H1 (cell line): ENCODE results near the gene ANKFN1. TPM values are rescaled to one million over a fixed set of nuclear protein-coding genes. Genes with fewer than 3 reads are reported as not detected.

Experiments used
- CTCF ChIA-PET: fragments of 300-600 bp; sonication (Branson Sonifier 250); formaldehyde crosslinking; loops from one replicate; lab custom pipeline; 2021; ENCODE audit not compliant: partially characterized antibody; lab: Charles Lee
- POLR2A ChIA-PET: fragments of 300-600 bp; sonication (Branson Sonifier 250); formaldehyde crosslinking; loops from one replicate; lab custom pipeline; 2021; ENCODE audit warnings: inconsistent platforms; ENCODE audit not compliant: partially characterized antibody; lab: Charles Lee
- DNase-seq, 2 experiments: peaks; one replicate each; pipeline versions ENCODE4 v3.0.0 to v3.0.0-alpha.2; 2010 to 2022; ENCODE audit warnings: low spot score in 2 of 2, low read depth in 1 of 2, mixed read lengths in 1 of 2
- FAIRE-seq: peaks from 2 replicates; lab custom pipeline; 2011; peaks lifted over from hg19 to GRCh38; lab: Jason Lieb, UNC
- H2AFZ ChIP-seq: 2 replicates; pipeline ENCODE4 v1.8.1; 2012; ENCODE audit warnings: low read length, inconsistent platforms
- H2AK5ac ChIP-seq: 2 replicates; pipeline ENCODE4 v1.6.1; 2013; ENCODE audit warnings: low read depth, low read length
- H2BK120ac ChIP-seq: replicated peaks from 2 replicates; pipeline ENCODE3; 2013; ENCODE audit warnings: low read depth, low read length, inconsistent platforms
- H2BK12ac ChIP-seq: 2 replicates; pipeline ENCODE4 v1.6.1; 2013; ENCODE audit warnings: low read depth, low read length
- H2BK15ac ChIP-seq: 2 replicates; pipeline ENCODE4 v1.6.1; 2013; ENCODE audit warnings: low read length
- H2BK20ac ChIP-seq: 2 replicates; pipeline ENCODE4 v1.6.1; 2013; ENCODE audit warnings: low read length
- H2BK5ac ChIP-seq: 2 replicates; pipeline ENCODE4 v1.6.1; 2013; ENCODE audit warnings: low read depth, low read length
- H3K14ac ChIP-seq: 2 replicates; pipeline ENCODE4 v1.6.1; 2013; ENCODE audit warnings: inconsistent platforms; ENCODE audit not compliant: insufficient read length
- H3K18ac ChIP-seq: 2 replicates; pipeline ENCODE4 v1.6.1; 2013; ENCODE audit warnings: low read length; ENCODE audit errors: extremely low read depth
- H3K23ac ChIP-seq: 2 replicates; pipeline ENCODE4 v1.6.1; 2013; ENCODE audit warnings: inconsistent platforms; ENCODE audit not compliant: insufficient read length
- H3K23me2 ChIP-seq: 2 replicates; pipeline ENCODE4 v1.6.1; 2013; ENCODE audit warnings: low read depth, low read length
- H3K27ac ChIP-seq: 2 replicates; pipeline ENCODE4 v1.6.1; 2011; ENCODE audit warnings: low read depth, low read length, inconsistent platforms
- H3K27me3 ChIP-seq, 4 experiments: replicated peaks in 1 of 4; 1 replicate in 1 of 4; 2 replicates in 3 of 4; pipeline versions ENCODE4 v1.6.1 to v1.8.1; 2011 to 2013; ENCODE audit warnings: low read length in 3 of 4, mild to moderate bottlenecking in 3 of 4, inconsistent platforms in 2 of 4, mixed read lengths in 2 of 4, moderate library complexity in 1 of 4; ENCODE audit not compliant: control insufficient read depth in 3 of 4, insufficient read depth in 3 of 4; ENCODE audit errors: extremely low read depth in 1 of 4
- H3K36me3 ChIP-seq, 4 experiments: 2 replicates each; pipeline versions ENCODE4 v1.6.1 to v1.8.1; 2011 to 2013; ENCODE audit warnings: mild to moderate bottlenecking in 4 of 4, low read length in 3 of 4, moderate library complexity in 2 of 4, control low read depth in 1 of 4, inconsistent platforms in 1 of 4; ENCODE audit not compliant: insufficient read depth in 4 of 4, control insufficient read depth in 2 of 4
- H3K4ac ChIP-seq: replicated peaks from 2 replicates; pipeline ENCODE3; 2013; ENCODE audit warnings: low read length, low read depth, mixed read lengths, inconsistent platforms; ENCODE audit not compliant: insufficient read length
- H3K4me1 ChIP-seq, 4 experiments: replicated peaks in 1 of 4; 1 replicate in 1 of 4; 2 replicates in 3 of 4; pipeline versions ENCODE4 v1.6.1 to v1.8.1; 2011 to 2013; ENCODE audit warnings: low read length in 3 of 4, inconsistent platforms in 2 of 4, mixed read lengths in 1 of 4; ENCODE audit not compliant: insufficient read depth in 4 of 4, control insufficient read depth in 3 of 4
- H3K4me2 ChIP-seq, 2 experiments: 2 replicates each; pipeline versions ENCODE4 v1.6.1 to v1.8.1; 2011 to 2013; ENCODE audit warnings: low read depth in 2 of 2, low read length in 2 of 2, control low read depth in 1 of 2, inconsistent platforms in 1 of 2, mild to moderate bottlenecking in 1 of 2; ENCODE audit not compliant: insufficient read depth in 1 of 2
- H3K4me3 ChIP-seq, 4 experiments: fragments of 200-600, 300-600 bp in 1 of 4; sonication (generic), shearing (Covaris generic), sonication (Bioruptor Twin) in 1 of 4; 2 replicates each; pipeline versions ENCODE4 v1.5.1 to v1.8.1; 2011 to 2016; ENCODE audit warnings: low read length in 4 of 4, low read depth in 3 of 4, control low read depth in 2 of 4, inconsistent platforms in 2 of 4, mild to moderate bottlenecking in 2 of 4, mixed read lengths in 1 of 4, moderate library complexity in 1 of 4; ENCODE audit not compliant: insufficient read depth in 2 of 4; ENCODE audit errors: extremely low read depth in 1 of 4
- H3K56ac ChIP-seq: replicated peaks from 2 replicates; pipeline ENCODE3; 2013; ENCODE audit warnings: low read depth, mild to moderate bottlenecking, mixed read lengths, low read length, inconsistent platforms; ENCODE audit not compliant: insufficient read length
- H3K79me1 ChIP-seq: 2 replicates; pipeline ENCODE4 v1.6.1; 2013; ENCODE audit warnings: low read depth, low read length, control low read depth
- H3K79me2 ChIP-seq, 2 experiments: 2 replicates each; pipeline versions ENCODE4 v1.6.1 to v1.8.1; 2012 to 2013; ENCODE audit warnings: low read length in 2 of 2, mild to moderate bottlenecking in 2 of 2, inconsistent platforms in 1 of 2; ENCODE audit not compliant: insufficient read depth in 2 of 2, control insufficient read depth in 1 of 2
- H3K9ac ChIP-seq, 4 experiments: replicated peaks in 1 of 4; 1 replicate in 1 of 4; 2 replicates in 3 of 4; pipeline versions ENCODE4 v1.6.1 to v1.8.1; 2011 to 2013; ENCODE audit warnings: low read depth in 3 of 4, low read length in 3 of 4, control low read depth in 2 of 4, mild to moderate bottlenecking in 2 of 4, moderate library complexity in 2 of 4, inconsistent platforms in 1 of 4; ENCODE audit errors: extremely low read depth in 1 of 4
- H3K9me3 ChIP-seq, 2 experiments: 2 replicates each; pipeline versions ENCODE4 v1.6.1 to v1.8.1; 2012 to 2013; ENCODE audit warnings: mild to moderate bottlenecking in 2 of 2, moderate library complexity in 2 of 2, control low read depth in 1 of 2, inconsistent platforms in 1 of 2, low read depth in 1 of 2, low read length in 1 of 2, mixed read lengths in 1 of 2; ENCODE audit not compliant: insufficient read depth in 2 of 2
- H4K20me1 ChIP-seq, 2 experiments: replicated peaks in 1 of 2; 2 replicates each; pipeline versions ENCODE3 to v1.8.1; 2011 to 2013; ENCODE audit warnings: inconsistent platforms in 2 of 2, low read length in 2 of 2, mild to moderate bottlenecking in 1 of 2; ENCODE audit not compliant: insufficient read depth in 2 of 2, control insufficient read depth in 1 of 2
- H4K5ac ChIP-seq: 2 replicates; pipeline ENCODE4 v1.6.1; 2013; ENCODE audit warnings: low read length, low read depth, mixed read lengths, inconsistent platforms; ENCODE audit not compliant: insufficient read length
- H4K8ac ChIP-seq: 2 replicates; pipeline ENCODE4 v1.8.0; 2013; ENCODE audit warnings: mild to moderate bottlenecking, moderate library complexity, low read length, inconsistent platforms; ENCODE audit not compliant: insufficient read depth; ENCODE audit errors: extremely low read depth
- H4K91ac ChIP-seq: replicated peaks from 2 replicates; pipeline ENCODE3; 2013; ENCODE audit warnings: low read length, mixed read lengths, inconsistent platforms; ENCODE audit not compliant: insufficient read length
- BACH1 ChIP-seq: IDR thresholded peaks from 2 replicates; pipeline ENCODE4 v1.6.1; 2012; ENCODE audit warnings: low read length, improper control_type of control experiment
- CREB1 ChIP-seq: IDR thresholded peaks from 2 replicates; pipeline ENCODE4 v1.6.1; 2012; ENCODE audit warnings: inconsistent platforms
- E2F6 ChIP-seq: IDR thresholded peaks from 2 replicates; pipeline ENCODE4 v1.6.1; 2012; ENCODE audit warnings: inconsistent platforms
- EGR1 ChIP-seq: IDR thresholded peaks from 2 replicates; pipeline ENCODE4 v1.6.1; 2011; ENCODE audit warnings: low read depth, low read length, borderline replicate concordance
- EP300 ChIP-seq, 2 experiments: IDR thresholded peaks; 1 replicate in 1 of 2; 2 replicates in 1 of 2; pipeline ENCODE4 v1.6.1; 2011 to 2012; ENCODE audit warnings: low read depth in 2 of 2, low read length in 2 of 2, mild to moderate bottlenecking in 2 of 2, borderline replicate concordance in 1 of 2, inconsistent platforms in 1 of 2, moderate library complexity in 1 of 2
- EZH2 ChIP-seq: fragments of 200-600 bp; sonication (generic); IDR thresholded peaks from 2 replicates; pipeline ENCODE4 v1.7.1; 2012; ENCODE audit warnings: low read depth, mild to moderate bottlenecking, moderate library complexity, low read length, inconsistent platforms; ENCODE audit not compliant: severe bottlenecking
- HDAC2 ChIP-seq, 2 experiments: fragments of 300-600 bp in 1 of 2; sonication (generic) in 1 of 2; IDR thresholded peaks; 2 replicates each; pipeline ENCODE4 v1.6.1; 2011 to 2012; ENCODE audit warnings: low read depth in 2 of 2, low read length in 2 of 2, mild to moderate bottlenecking in 2 of 2, moderate library complexity in 2 of 2, borderline replicate concordance in 1 of 2, inconsistent platforms in 1 of 2
- POLR2AphosphoS5 ChIP-seq: IDR thresholded peaks from 2 replicates; pipeline ENCODE4 v1.6.1; 2011; ENCODE audit warnings: low read depth, low read length
- RXRA ChIP-seq: IDR thresholded peaks from 2 replicates; pipeline ENCODE4 v1.6.1; 2011; ENCODE audit warnings: low read depth, mild to moderate bottlenecking, low read length, moderate library complexity; ENCODE audit not compliant: insufficient read depth
- SP4 ChIP-seq: IDR thresholded peaks from 2 replicates; pipeline ENCODE4 v1.6.1; 2012; ENCODE audit warnings: low read length, inconsistent platforms
- whole genome bisulfite sequencing, 2 experiments: shearing (Covaris generic) in 1 of 2; methylation state at CpG; one replicate each; pipeline versions ENCODE4 v1.1.6 to v1.1.7; 2013 to 2015; ENCODE audit warnings: low lambda C conversion rate in 2 of 2, mixed read lengths in 2 of 2, inconsistent platforms in 1 of 2, low coverage in 1 of 2, missing lambda C conversion rate in 1 of 2; ENCODE audit not compliant: insufficient replicate concordance in 2 of 2, insufficient coverage in 1 of 2, insufficient read length in 1 of 2; ENCODE audit errors: extremely low coverage in 1 of 2, missing lambda C conversion rate in 1 of 2; 5-methylcytosine and 5-hydroxymethylcytosine counted together
- polyA plus RNA-seq, 7 experiments: library from polyadenylated mRNA; depleted of rRNA in 3 of 7; stranded (reverse) in 5 of 7; unstranded in 2 of 7; fragments of >200 nt in 5 of 7; fragments of 200-250 nt in 2 of 7; gene quantifications; 1 replicate in 5 of 7; 2 replicates in 1 of 7; 4 replicates in 1 of 7; pipeline versions ENCODE4 v1.2.1 to v1.2.3, GENCODE V29; 2011 to 2013; ENCODE audit warnings: missing spikeins in 2 of 7, mixed read lengths in 2 of 7
- total RNA-seq: library from RNA; stranded (reverse); fragmentation: NEBNext Ultra II Directional; extraction: Animal tissue kit (Norgen Biotek cat#: 25700); gene quantifications from 2 replicates; pipeline ENCODE4 v1.2.1, GENCODE V29; 2021

The ANKFN1 gene
- total and polyA plus RNA-seq, 2 of the 8 experiments (the other 6 are each of a cell fraction or from before 2014, with no cell fraction given), result not detected

GRCh38 chr17:56425483-56425882 lies 272.2 kb downstream of the ANKFN1 start:
- no peak overlapping the region for H3K18ac ChIP-seq
- no peaks in the 10 kb centered on the region for H3K79me1 ChIP-seq
- POLR2A ChIA-PET, result no interaction called here
- H3K36me3 ChIP-seq, result no peaks in the 10 kb centered on the region
- no peak overlapping the region for H2BK12ac ChIP-seq
- H3K14ac ChIP-seq, result no peak overlapping the region
- H3K27ac ChIP-seq, result no peak overlapping the region
- H3K27me3 ChIP-seq, result no peaks in the 10 kb centered on the region
- no peak overlapping the region for H3K4ac ChIP-seq
- no peak overlapping the region for H2BK20ac ChIP-seq
- no peaks in the 10 kb centered on the region for H3K4me1 ChIP-seq
- no peak for FAIRE-seq
- 96% methylated on average over 4 of the region's 4 CpGs; no CpG with 5 or more reads in 1 of the 2 experiments for WGBS, 2 experiments
- H3K56ac ChIP-seq, result no peak overlapping the region
- no peak overlapping the region for H2AK5ac ChIP-seq
- H3K9me3 ChIP-seq, result no peaks in the 10 kb centered on the region
- H2BK15ac ChIP-seq, result no peak overlapping the region
- no peak overlapping the region for H2BK120ac ChIP-seq
- H4K91ac ChIP-seq, result no peak overlapping the region
- no peak overlapping the region for H4K8ac ChIP-seq
- H3K79me2 ChIP-seq, result no peaks in the 10 kb centered on the region
- DNase-seq, result no peak
- H3K4me3 ChIP-seq, result no peak overlapping the region
- H4K5ac ChIP-seq, result no peak overlapping the region
- H4K20me1 ChIP-seq, result no peaks in the 10 kb centered on the region
- no peak overlapping the region for H2AFZ ChIP-seq
- CTCF ChIA-PET, result no interaction called here
- H3K9ac ChIP-seq, result no peak overlapping the region
- H3K23me2 ChIP-seq, result no peaks in the 10 kb centered on the region
- no peak overlapping the region for H3K4me2 ChIP-seq
- H2BK5ac ChIP-seq, result no peak overlapping the region
- no peak overlapping the region for H3K23ac ChIP-seq
- no peak for TF ChIP-seq EP300 (IDR thresholded peaks at IDR 0.05; ENCODE audit: borderline replicate concordance in 1 of 2, low read depth in 2 of 2, low read length in 2 of 2)
- no peak for TF ChIP-seq RXRA
- TF ChIP-seq SP4, result no peak
- TF ChIP-seq POLR2AphosphoS5, result no peak
- no peak for TF ChIP-seq EZH2
- TF ChIP-seq EGR1, result no peak
- no peak for TF ChIP-seq BACH1
- no peak for TF ChIP-seq HDAC2 (IDR thresholded peaks at IDR 0.05; ENCODE audit: borderline replicate concordance in 1 of 2, low read depth in 2 of 2, low read length in 2 of 2)
- no peak for TF ChIP-seq CREB1
- TF ChIP-seq E2F6, result no peak
